Smooth muscle cell (in vitro differentiated cells): Measurements from ENCODE around the gene CLCN7. TPM values are rescaled to one million over a fixed set of nuclear protein-coding genes. Genes with fewer than 3 reads are reported as not detected.
A peak's percentile ranks its signal among the peaks of the same experiment; 100 is the strongest.

Experiments
- DNase-seq: peaks from one replicate; lab custom pipeline; 2025; ENCODE audit not compliant: unreplicated experiment; lab: John Stamatoyannopoulos, UW
- H2AFZ ChIP-seq: fragments of 200-600 bp; sonication (generic); 2 replicates; pipeline ENCODE4 v1.6.0; 2016; ENCODE audit warnings: antibody characterized with exemption, low read depth, mild to moderate bottlenecking
- H3F3A ChIP-seq: fragments of 200-600 bp; sonication (generic); 2 replicates; pipeline ENCODE4 v1.6.0; 2017; ENCODE audit warnings: antibody characterized with exemption, low read depth
- H3K27ac ChIP-seq: fragments of 200-600 bp; sonication (generic); 2 replicates; pipeline ENCODE4 v1.5.1; 2016; ENCODE audit warnings: low read depth, mild to moderate bottlenecking
- H3K27me3 ChIP-seq: fragments of 200-600 bp; sonication (generic); 2 replicates; pipeline ENCODE4 v1.6.1; 2016; ENCODE audit warnings: low read depth, mild to moderate bottlenecking
- H3K36me3 ChIP-seq: fragments of 200-600 bp; sonication (generic); 2 replicates; pipeline ENCODE4 v1.5.1; 2016; ENCODE audit warnings: low read depth
- H3K4me1 ChIP-seq: fragments of 200-600 bp; sonication (generic); 2 replicates; pipeline ENCODE4 v1.5.1; 2016; ENCODE audit warnings: low read depth
- H3K4me2 ChIP-seq: fragments of 200-600 bp; sonication (generic); 2 replicates; pipeline ENCODE4 v1.6.0; 2016; ENCODE audit warnings: mild to moderate bottlenecking
- H3K4me3 ChIP-seq: fragments of 200-600 bp; sonication (generic); 2 replicates; pipeline ENCODE4 v1.5.1; 2016; ENCODE audit warnings: mild to moderate bottlenecking
- H3K79me2 ChIP-seq: fragments of 200-600 bp; sonication (generic); 2 replicates; pipeline ENCODE4 v1.6.0; 2016; ENCODE audit warnings: low read depth, mild to moderate bottlenecking
- H3K9ac ChIP-seq: fragments of 200-600 bp; sonication (generic); 2 replicates; pipeline ENCODE4 v1.6.0; 2016; ENCODE audit warnings: low read depth
- H3K9me3 ChIP-seq: fragments of 200-600 bp; sonication (generic); replicated peaks from 2 replicates; pipeline ENCODE4 v1.5.1; 2016; ENCODE audit warnings: low read depth
- H4K20me1 ChIP-seq: fragments of 200-600 bp; sonication (generic); 2 replicates; pipeline ENCODE4 v1.6.0; 2016; ENCODE audit warnings: low read depth
- CTCF ChIP-seq: fragments of 200-600 bp; sonication (generic); IDR thresholded peaks from 2 replicates; pipeline ENCODE4 v1.5.1; 2017; ENCODE audit warnings: borderline replicate concordance, mild to moderate bottlenecking, antibody characterized with exemption; ENCODE audit not compliant: insufficient read depth, poor library complexity, severe bottlenecking
- WGBS: methylation state at CpG from one replicate; pipeline ENCODE4 v1.1.7; 2016; ENCODE audit warnings: low lambda C conversion rate; 5-methylcytosine and 5-hydroxymethylcytosine counted together
- polyA plus RNA-seq: library from polyadenylated mRNA; unstranded; fragments of >200 nt; fragmentation: Nextera tagmentation; extraction: Ambion mirVana; gene quantifications from 2 replicates; pipeline ENCODE4 v1.2.1, GENCODE V29; 2016
- total RNA-seq: library from RNA; depleted of rRNA; stranded (reverse); fragments of >200 nt; gene quantifications from 2 replicates; pipeline ENCODE4 v1.2.3, GENCODE V29; 2014

CLCN7 gene
- total and polyA plus RNA-seq, 2 experiments from 2014 or later: 15.6 to 45.2 TPM

DNA sequence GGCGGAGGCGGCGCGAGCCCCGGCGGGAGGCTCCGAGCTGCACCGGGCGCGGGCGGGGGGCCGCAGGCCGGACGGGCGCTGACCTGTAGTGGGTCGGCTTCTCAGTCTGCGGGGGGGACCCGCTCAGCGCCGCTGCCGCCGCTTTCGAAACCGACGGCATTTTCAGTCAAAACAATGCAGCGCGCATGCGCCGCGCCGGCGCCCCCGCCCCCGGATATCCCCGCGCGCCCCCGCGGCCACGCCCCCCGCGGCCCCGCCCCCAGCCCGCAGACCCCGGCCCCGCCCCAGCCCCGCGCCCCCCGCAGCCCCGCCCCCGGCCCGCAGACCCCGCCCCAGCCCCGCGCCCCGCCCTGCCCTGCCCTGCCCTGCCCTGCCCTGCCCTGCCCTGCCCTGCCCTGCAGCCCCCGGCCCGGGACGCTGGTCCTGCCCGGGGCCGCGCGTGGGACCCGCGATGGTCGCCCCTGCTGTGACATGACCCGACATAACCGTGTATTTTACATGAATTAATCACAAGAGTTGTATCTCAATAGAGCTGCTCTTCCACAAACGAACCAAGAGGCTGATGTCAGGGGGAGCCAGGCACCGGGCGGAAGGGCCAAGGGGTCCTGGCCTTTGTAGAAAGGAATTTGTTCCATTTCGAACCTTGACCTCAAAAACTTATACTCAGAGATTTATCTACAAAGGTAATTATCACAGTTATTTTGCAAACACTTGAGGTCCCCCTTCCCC is 60.1 kb downstream of the CLCN7 start, which contains the start of gene UNKL:
Gene UNKL, minus strand, starts transcription at position 173 of the 729 bp plus-strand sequence. Its CDS starts 13 bp downstream, at position 160.
- no peaks in the 10 kb centered on the region for H3K9me3 ChIP-seq
- peaks cover 9% of the 10 kb centered on the region for H3K4me1 ChIP-seq
- H3K9ac ChIP-seq: peak within 1 kb of the TSS; percentile 89
- H3K79me2 ChIP-seq: peaks cover 20% of the 10 kb centered on the region
- TF ChIP-seq CTCF: no peak
- no peaks in the 10 kb centered on the region for H3K36me3 ChIP-seq
- WGBS: 7% methylated on average over 27 of the region's 72 CpGs
- H3K4me2 ChIP-seq: peak within 1 kb of the TSS; percentile 95
- H3F3A ChIP-seq: no peaks in the 10 kb centered on the region
- H3K27me3 ChIP-seq: no peaks in the 10 kb centered on the region
- H2AFZ ChIP-seq: peak within 1 kb of the TSS; percentile 72
- peak within 1 kb of the TSS; percentile 90 for H3K4me3 ChIP-seq
- peak; percentile 61 for DNase-seq
- peak within 1 kb of the TSS; percentile 12 for H3K27ac ChIP-seq
- H4K20me1 ChIP-seq: no peaks in the 10 kb centered on the region

GRCh38 chr16:1413684-1414531 is 60.9 kb downstream of the CLCN7 start:
- Histone ChIP-seq H3K36me3 (no peaks in the 10 kb centered on the region), H3K4me3 (peak overlapping the region; percentile 90), H3K79me2 (peaks cover 12% of the 10 kb centered on the region), H3K9me3 (no peaks in the 10 kb centered on the region), H2AFZ (peak overlapping the region; percentile 72), H3F3A (no peaks in the 10 kb centered on the region), H3K4me2 (peak overlapping the region; percentile 95), H3K27ac (no peak overlapping the region), H3K27me3 (no peaks in the 10 kb centered on the region), H3K9ac (peak overlapping the region; percentile 89), H3K4me1 (peaks cover 1% of the 10 kb centered on the region), H4K20me1 (no peaks in the 10 kb centered on the region)
- WGBS: 9% methylated on average over 47 of the region's 85 CpGs
- no peak for DNase-seq
- TF ChIP-seq CTCF: peak; percentile 60

DNA sequence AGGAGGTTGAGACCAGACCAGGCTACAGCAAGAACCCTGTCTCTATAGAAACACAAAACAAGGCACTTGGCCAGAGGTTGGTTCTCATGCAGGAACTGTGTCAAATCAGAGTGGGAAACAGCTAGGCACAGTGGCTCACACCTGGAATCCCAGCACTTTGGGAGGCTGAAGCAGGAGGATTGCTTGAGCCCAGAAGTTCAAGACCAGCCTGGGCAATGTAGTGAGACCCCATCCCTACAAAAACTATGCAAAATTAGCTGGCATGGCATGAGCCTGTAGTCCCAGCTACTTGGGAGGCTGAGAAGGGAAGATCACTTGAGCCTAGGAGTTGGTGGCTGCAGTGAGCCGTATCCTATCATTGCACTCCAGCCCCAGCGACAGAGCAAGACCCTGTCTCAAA is 62.0 kb downstream of the CLCN7 start:
- Histone ChIP-seq H4K20me1 (peaks cover under 1% of the 10 kb centered on the region), H3F3A (no peaks in the 10 kb centered on the region), H3K27ac (no peak overlapping the region), H3K4me2 (no peak overlapping the region), H3K36me3 (no peaks in the 10 kb centered on the region), H3K9ac (no peak overlapping the region), H3K4me1 (no peaks in the 10 kb centered on the region), H3K9me3 (no peaks in the 10 kb centered on the region), H2AFZ (no peak overlapping the region), H3K79me2 (peaks cover 3% of the 10 kb centered on the region), H3K27me3 (no peaks in the 10 kb centered on the region), H3K4me3 (no peak overlapping the region)
- WGBS: 100% methylated on average over 2 of the region's 2 CpGs
- no peak for DNase-seq
- TF ChIP-seq CTCF: no peak
